SK-N-DZ (cell line): ENCODE measurements around the gene BAX.
A peak's percentile ranks its signal among the peaks of the same experiment; 100 is the strongest.

Experiments
- DNase-seq: peaks from one replicate; pipeline ENCODE4 v3.0.0-alpha.2; 2015; ENCODE audit warnings: low spot score

BAX gene

DNA sequence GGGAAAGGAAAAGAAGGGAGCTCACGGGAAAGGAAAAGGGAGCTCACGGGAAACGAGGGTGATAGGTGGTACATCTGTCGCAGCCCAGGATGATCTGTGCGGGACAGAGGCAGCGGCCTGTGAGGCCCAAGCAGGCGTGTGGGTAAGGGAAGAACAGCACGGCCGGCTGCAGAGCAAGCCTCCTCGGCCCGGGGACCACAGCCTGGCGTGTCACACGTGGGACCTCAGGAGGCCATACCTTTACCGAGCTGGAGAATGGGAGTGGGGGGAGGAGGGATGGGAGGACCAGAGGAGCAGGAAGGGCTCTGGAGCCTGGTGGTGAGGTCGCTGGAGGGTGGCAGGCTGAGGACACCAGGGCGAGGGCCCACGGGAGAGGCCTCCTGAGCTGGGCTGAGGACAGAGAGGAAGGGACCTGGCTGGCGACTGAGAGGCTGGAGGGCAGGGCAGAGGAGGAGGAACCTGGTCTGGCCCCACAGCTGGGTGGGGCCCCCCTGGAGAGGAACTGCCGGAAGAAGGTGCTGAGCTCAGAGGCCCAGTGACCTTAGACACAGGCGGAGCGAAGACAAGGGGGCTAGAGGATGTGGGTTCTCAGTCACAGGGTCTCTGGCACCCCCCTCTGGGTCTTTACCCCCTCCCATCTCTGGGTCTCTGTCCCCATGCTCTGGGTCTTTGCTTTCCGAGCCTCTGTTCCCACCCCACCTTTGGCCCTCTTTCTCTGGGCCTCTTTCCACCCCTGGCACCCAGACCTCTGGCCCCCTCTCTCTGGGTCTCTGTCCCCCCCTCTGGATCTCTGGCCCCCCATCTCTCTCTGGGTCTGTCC, 7.6 kb downstream of the BAX start:
- DNase-seq, result peak; percentile 29

DNA sequence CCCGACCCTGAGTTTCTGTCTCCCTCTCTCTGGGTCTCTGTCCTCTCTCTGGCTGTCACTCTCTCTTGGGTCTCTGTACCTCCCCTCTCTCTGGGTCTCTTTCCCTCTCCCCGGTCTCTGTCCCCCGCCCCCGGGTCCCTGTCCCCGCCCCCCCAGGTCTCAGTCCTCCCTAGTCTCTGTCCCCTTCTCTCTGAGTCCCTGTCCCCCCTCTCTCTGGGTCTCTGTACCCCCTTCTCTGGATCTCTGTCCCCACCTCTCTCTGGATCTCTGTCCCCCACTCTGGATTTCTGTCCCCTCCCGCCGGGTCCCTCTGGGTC, 8.1 kb downstream of the BAX start:
- DNase-seq, result no peak

DNA sequence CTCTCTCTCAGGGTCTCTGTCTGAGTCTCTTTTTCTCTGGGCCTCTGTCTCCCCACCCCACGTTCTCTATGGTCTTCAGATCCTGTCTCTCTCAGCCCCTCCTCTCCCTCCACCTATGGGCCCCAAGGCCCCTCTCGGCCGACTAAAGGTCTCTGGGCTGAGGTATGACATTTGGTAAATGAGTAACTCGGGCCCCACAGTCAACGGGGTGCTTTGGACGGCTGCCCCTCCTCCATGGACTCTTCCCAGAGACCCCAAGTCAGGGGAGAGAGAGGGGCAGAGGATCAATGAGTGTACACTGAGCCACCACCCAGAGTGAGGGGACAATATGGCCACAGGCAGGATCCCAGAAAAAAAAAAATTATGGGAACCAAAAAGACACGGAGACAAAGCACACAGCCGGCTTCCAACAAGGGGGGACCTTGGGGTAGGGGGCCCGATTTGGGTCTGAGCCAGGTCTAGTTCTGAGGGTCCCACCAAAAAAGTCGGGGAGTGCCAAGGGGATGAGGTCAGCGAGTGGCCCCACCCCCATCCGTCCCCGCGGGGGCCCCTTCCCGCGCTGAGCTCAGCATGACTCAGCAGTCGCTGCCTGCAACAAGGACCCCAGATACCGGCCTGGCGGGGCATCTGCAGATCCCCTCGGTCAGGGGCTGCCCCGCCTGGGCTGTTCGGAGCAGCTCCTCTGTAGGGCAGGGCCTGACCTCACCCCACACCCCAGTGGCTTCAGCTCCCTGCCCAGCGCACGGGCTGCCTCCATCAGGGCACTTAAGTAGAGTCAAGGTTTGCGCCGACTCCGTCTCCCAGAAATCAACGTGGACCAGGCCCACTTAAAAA, 8.9 kb downstream of the BAX start:
- DNase-seq, result peak; percentile 43

- DNase-seq, result peak; percentile 32
These were observed 9.7 kb downstream of the BAX start for GRCh38 chr19:48964205-48965039.

GRCh38 chr19:48965040-48965805, 10.5 kb downstream of the BAX start, which contains the start of gene FTL:
TSS of gene FTL (plus strand) at chr19:48965309. CDS start at chr19:48965508, 199 bp downstream.
- peak; percentile 89 for DNase-seq

GRCh38 chr19:48965806-48966540, 11.3 kb downstream of the BAX start:
- peak; percentile 85 for DNase-seq

GRCh38 chr19:48966541-48967345, 12.1 kb downstream of the BAX start:
- DNase-seq, result no peak

DNA sequence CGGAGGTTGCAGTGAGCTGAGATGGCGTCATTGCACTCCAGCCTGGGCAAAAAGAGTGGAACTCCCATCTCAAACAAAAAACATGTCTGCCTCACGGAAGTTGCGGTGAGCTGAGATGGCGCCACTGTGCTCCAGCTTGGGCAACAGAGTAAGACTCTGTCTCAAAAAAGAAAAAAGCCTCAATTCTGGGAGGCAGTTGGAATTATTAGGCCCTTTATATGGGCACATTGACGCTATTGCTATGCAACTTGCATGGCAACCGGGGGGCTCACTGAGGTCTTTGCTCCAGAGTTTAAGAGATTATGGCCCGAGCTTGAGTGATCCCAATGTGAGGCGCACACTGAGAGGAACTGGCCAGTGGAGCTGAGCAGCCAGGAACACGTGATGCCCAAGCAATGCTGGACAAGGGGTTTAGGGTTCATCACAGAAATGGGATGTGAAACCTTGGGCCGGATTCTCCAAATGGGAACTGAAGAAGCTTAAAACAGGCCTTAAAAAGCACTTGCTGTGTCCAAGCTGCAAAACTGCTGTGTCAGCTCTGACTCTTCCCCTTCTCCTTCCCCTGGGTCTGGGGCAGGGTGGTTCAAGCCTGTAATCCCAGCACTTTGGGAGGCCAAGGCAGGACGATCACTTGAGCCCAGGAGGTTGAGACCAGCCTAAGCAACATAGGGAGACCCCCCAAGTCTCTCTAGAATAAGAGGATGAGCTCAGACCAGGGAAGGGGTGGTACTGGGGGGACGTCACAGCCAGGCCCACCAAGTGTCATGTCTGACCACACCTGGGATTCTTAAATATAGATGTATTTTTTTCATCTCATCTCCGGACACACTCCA, 12.9 kb downstream of the BAX start:
- DNase-seq, result no peak

GRCh38 chr19:48968179-48968661, 13.5 kb downstream of the BAX start:
- no peak for DNase-seq

- no peak for DNase-seq
These were observed 14.1 kb downstream of the BAX start for GRCh38 chr19:48968813-48969218.

DNA sequence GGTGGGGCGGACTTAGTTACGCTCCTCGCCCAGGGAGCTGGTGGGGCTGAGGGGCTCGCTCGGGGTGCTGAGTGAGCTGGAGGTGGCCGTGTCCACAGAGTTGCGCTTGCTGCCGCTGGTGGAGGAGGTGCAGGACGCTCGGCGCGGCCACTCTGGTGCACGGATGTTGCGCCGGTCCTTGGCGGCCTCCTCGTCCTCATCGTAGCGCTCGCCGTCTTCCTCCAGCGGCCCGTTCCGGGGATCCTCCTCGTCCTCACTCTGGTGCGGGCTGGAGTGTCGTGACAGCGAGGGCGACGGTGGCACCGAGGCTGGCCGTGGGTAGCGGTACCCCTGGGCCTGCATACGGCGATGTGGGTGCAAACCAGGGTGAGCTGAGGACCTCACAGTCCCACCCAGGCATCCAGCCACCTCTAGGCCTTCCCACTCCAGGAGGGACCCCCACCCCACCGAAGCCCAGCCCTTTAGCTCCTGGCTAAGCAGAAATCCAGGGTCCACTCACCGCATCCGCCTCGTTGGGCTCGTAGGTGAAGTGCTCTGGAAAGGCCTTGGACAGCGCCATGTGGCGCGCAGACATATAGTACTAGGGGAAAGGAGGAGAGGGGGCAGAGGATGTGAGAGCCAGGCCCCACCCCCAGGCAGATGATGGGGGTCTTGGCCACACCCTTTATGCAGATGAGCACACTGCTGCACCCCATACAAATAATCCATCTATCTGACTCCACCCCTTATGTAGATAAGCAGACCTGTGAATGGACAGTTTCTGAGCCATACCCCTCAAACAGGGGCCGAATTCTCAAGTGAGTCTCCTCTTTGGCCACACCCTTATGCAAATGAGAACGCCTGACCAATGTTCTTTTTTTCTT, 14.8 kb downstream of the BAX start:
- DNase-seq, result no peak

GRCh38 chr19:48970139-48970766, 15.6 kb downstream of the BAX start:
- no peak for DNase-seq

- DNase-seq, result peak; percentile 28
These were observed 16.3 kb downstream of the BAX start for GRCh38 chr19:48970923-48971395.

- peak; percentile 32 for DNase-seq
These were observed 21.5 kb downstream of the BAX start for GRCh38 chr19:48975947-48976847.

GRCh38 chr19:48977061-48977460, 22.4 kb downstream of the BAX start:
- DNase-seq, result no peak

- no peak for DNase-seq
These were observed 27.6 kb downstream of the BAX start for GRCh38 chr19:48982280-48982679.
